ENCODE measurements around the gene LRP4.

LRP4 gene

GRCh38 chr11:46901156-46901555, 17.2 kb downstream of the LRP4 start:
- no peak overlapping the region for H3K4me3 ChIP-seq (replicated peaks in 1 of 2; ENCODE audit: low read depth in 2 of 2, low read length in 2 of 2)
- DNase-seq (ENCODE audit: low read depth in 2 of 2): no peak
- TF ChIP-seq CTCF (IDR thresholded peaks at IDR 0.05; ENCODE audit: low read depth, low read length): no peak

- no peak for TF ChIP-seq CTCF (IDR thresholded peaks at IDR 0.05; ENCODE audit: low read depth, low read length)
- H3K4me3 ChIP-seq (replicated peaks in 1 of 2; ENCODE audit: low read depth in 2 of 2, low read length in 2 of 2): no peak overlapping the region
- no peak for DNase-seq (ENCODE audit: low read depth in 2 of 2)
Observed at GRCh38 chr11:46900091-46900746, 18.1 kb downstream of the LRP4 start.

GRCh38 chr11:46899501-46900025, 18.8 kb downstream of the LRP4 start:
- TF ChIP-seq CTCF (IDR thresholded peaks at IDR 0.05; ENCODE audit: low read depth, low read length): no peak
- no peak overlapping the region for H3K4me3 ChIP-seq (replicated peaks in 1 of 2; ENCODE audit: low read depth in 2 of 2, low read length in 2 of 2)
- DNase-seq (ENCODE audit: low read depth in 2 of 2): no peak

- DNase-seq (ENCODE audit: low read depth in 2 of 2): no peak
- TF ChIP-seq CTCF (IDR thresholded peaks at IDR 0.05; ENCODE audit: low read depth, low read length): no peak
- H3K4me3 ChIP-seq (replicated peaks in 1 of 2; ENCODE audit: low read depth in 2 of 2, low read length in 2 of 2): no peak overlapping the region
Observed at GRCh38 chr11:46898396-46899095, 19.8 kb downstream of the LRP4 start.

GRCh38 chr11:46896719-46897406, 21.5 kb downstream of the LRP4 start:
- H3K4me3 ChIP-seq (replicated peaks in 1 of 2; ENCODE audit: low read depth in 2 of 2, low read length in 2 of 2): no peak overlapping the region
- peak; percentile 44 to 67 for DNase-seq (ENCODE audit: low read depth in 2 of 2)
- peak; percentile 39 for TF ChIP-seq CTCF (IDR thresholded peaks at IDR 0.05; ENCODE audit: low read depth, low read length)

- peak in 1 of 2 donors; percentile 35 for DNase-seq (ENCODE audit: low read depth in 2 of 2)
- no peak for TF ChIP-seq CTCF (IDR thresholded peaks at IDR 0.05; ENCODE audit: low read depth, low read length)
- no peak overlapping the region for H3K4me3 ChIP-seq (replicated peaks in 1 of 2; ENCODE audit: low read depth in 2 of 2, low read length in 2 of 2)
Observed at GRCh38 chr11:46895821-46896220, 22.5 kb downstream of the LRP4 start.
